Measurements from ENCODE around the gene ITGB7. TPM values are rescaled to one million over a fixed set of nuclear protein-coding genes. Genes with fewer than 3 reads are reported as not detected.

ITGB7 gene
- total RNA-seq, 1 experiment from 2014 or later: 0.43 TPM

DNA sequence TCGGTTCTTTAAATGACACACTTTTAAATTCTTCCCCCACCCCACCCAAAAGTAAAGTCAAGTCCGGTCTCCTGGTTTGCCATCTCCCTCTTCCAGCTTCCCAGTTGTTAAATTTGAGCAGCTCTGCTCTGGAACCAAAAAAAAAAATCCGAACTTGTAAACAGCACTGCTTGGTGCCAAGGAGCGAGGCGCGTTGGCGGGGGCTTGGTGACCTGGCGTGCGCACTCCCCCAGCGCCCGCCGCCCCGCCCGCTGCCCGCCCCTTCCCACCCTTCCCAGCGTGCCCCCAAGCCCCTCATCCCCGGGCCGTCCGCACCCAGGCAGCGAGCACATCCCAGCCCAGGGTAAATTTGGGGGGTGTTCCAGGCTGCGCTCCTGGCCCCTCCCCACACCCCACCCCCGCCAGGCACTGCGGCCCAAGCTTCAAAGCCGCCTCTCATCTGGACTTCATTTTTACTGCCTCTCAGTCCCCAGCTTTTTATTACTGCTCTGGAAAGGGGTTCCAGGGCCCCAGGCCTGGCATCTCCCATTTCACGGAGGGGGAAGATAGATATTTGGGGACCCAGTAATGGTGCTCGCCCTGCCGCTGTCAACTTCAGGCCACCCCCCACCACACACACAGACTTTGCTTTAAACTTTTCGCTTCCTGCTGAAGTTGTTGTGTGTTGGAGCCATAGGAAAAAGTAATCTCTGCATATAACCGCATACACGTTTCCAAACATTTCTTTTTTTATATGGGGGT, 11.7 kb upstream of the ITGB7 start:
- POLR2A ChIA-PET (ENCODE audit: low non-redundant PET): interaction anchor here (0.5 kb wide), 1 partner anchor 204 kb away, joined by 3 read pairs; no protein-coding TSS in a partner anchor
- CTCF ChIA-PET: no interaction called here
- peaks cover 50% of the 10 kb centered on the region for H3K4me1 ChIP-seq (ENCODE audit: insufficient read depth, low read length, poor library complexity, severe bottlenecking)
- intact Hi-C loops (cut with micrococcal nuclease; ENCODE audit: unreplicated experiment): no loop called here
- no TSS peak for BruUV-seq (replicated peaks)
- no peaks in the 10 kb centered on the region for H3K27me3 ChIP-seq (replicated peaks; ENCODE audit: insufficient read depth, low read depth, low read length, poor library complexity)
- H3K4me3 ChIP-seq (ENCODE audit: low read depth, low read length, poor library complexity, severe bottlenecking): peak overlapping the region; percentile 64
- no peaks in the 10 kb centered on the region for H3K9me3 ChIP-seq (ENCODE audit: low read depth, low read length, poor library complexity, severe bottlenecking)
- H3K36me3 ChIP-seq (ENCODE audit: insufficient read depth, low read length, poor library complexity, severe bottlenecking): no peaks in the 10 kb centered on the region
- no peak for DNase-seq (ENCODE audit: low spot score)
- TF ChIP-seq EZH2 (IDR thresholded peaks at IDR 0.05; ENCODE audit: borderline replicate concordance, low read depth, low read length, poor library complexity, severe bottlenecking): no peak
- TF ChIP-seq, protein P1, sequence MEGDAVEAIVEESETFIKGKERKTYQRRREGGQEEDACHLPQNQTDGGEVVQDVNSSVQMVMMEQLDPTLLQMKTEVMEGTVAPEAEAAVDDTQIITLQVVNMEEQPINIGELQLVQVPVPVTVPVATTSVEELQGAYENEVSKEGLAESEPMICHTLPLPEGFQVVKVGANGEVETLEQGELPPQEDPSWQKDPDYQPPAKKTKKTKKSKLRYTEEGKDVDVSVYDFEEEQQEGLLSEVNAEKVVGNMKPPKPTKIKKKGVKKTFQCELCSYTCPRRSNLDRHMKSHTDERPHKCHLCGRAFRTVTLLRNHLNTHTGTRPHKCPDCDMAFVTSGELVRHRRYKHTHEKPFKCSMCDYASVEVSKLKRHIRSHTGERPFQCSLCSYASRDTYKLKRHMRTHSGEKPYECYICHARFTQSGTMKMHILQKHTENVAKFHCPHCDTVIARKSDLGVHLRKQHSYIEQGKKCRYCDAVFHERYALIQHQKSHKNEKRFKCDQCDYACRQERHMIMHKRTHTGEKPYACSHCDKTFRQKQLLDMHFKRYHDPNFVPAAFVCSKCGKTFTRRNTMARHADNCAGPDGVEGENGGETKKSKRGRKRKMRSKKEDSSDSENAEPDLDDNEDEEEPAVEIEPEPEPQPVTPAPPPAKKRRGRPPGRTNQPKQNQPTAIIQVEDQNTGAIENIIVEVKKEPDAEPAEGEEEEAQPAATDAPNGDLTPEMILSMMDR (conservative IDR thresholded peaks at IDR 0.05; ENCODE audit: low read depth, low read length): no peak
- H3K27ac ChIP-seq (ENCODE audit: low read depth, low read length, poor library complexity, severe bottlenecking): peak overlapping the region; percentile 32

DNA sequence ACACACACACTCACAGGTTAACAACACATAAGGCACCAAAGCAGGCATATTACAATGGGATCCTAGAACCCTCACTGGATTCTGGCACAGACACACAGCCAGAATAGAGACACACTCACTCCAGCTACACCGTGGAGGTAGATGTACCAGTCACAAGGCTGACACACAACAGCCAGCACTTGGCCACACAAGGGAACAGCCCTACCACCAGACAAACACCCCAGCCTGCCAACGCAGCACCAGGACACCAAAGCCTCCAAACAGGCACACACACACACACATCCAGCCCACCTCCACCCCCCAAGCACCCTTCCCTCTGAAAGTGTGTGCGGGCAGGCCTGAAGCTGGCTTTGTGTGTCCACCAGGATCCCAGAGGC, 10.9 kb upstream of the ITGB7 start:
- Histone ChIP-seq H3K27ac (ENCODE audit: low read depth, low read length, poor library complexity, severe bottlenecking) (peak overlapping the region; percentile 32), H3K4me3 (ENCODE audit: low read depth, low read length, poor library complexity, severe bottlenecking) (peak overlapping the region; percentile 0), H3K36me3 (ENCODE audit: insufficient read depth, low read length, poor library complexity, severe bottlenecking) (peaks cover 3% of the 10 kb centered on the region), H3K27me3 (replicated peaks; ENCODE audit: insufficient read depth, low read depth, low read length, poor library complexity) (no peaks in the 10 kb centered on the region), H3K9me3 (ENCODE audit: low read depth, low read length, poor library complexity, severe bottlenecking) (no peaks in the 10 kb centered on the region), H3K4me1 (ENCODE audit: insufficient read depth, low read length, poor library complexity, severe bottlenecking) (peaks cover 42% of the 10 kb centered on the region)
- intact Hi-C loops (cut with micrococcal nuclease; ENCODE audit: unreplicated experiment): no loop called here
- CTCF ChIA-PET: no interaction called here
- no peak for DNase-seq (ENCODE audit: low spot score)
- POLR2A ChIA-PET (ENCODE audit: low non-redundant PET): interaction anchor here (0.5 kb wide), 1 partner anchor 204 kb away, joined by 3 read pairs; no protein-coding TSS in a partner anchor
- TF ChIP-seq, protein P1 (conservative IDR thresholded peaks at IDR 0.05; ENCODE audit: low read depth, low read length): no peak
- no peak for TF ChIP-seq EZH2 (IDR thresholded peaks at IDR 0.05; ENCODE audit: borderline replicate concordance, low read depth, low read length, poor library complexity, severe bottlenecking)
- no TSS peak for BruUV-seq (replicated peaks)

DNA sequence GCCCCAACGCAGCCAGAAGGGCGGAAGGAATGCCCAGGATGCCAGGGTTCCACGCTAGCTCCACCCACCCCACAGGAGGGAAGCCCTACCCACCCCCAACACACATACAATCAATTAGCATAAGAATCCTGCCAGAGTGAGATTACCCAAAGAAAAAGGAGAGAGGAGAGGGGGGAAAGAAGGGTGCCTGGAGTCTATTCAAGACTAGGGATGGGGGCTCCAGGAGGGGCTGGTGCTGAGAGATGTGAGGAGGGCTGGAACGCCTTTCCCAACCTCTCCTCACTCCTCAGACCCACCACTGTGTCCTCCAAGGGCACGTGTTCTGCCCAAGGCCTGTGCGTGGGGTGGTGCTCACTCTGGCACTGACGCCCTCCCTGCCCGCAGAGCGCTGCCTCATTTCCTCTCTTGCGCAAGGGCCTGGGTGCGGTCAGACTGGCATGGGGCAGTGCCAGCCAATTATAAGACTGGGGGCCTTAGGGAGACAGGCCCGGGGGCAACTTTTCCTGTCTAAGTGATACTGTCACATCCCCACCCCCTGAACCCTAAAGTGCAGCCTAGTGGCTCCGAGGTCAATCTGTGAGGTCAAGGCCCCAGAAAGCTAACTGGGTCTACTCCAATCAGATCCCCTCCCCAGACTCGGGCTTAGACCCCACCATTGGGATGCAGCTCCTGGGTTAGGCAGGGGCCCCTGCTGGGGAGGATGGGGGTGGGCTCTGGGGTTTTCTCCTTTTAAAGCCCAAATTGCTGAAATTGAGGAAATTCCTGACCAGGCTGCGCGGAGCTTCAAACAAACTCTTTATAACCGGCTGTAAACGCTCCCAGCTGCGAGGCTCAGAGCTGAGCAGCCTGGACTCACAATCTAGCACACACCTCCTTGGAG, 10.2 kb upstream of the ITGB7 start:
- no peak for TF ChIP-seq EZH2 (IDR thresholded peaks at IDR 0.05; ENCODE audit: borderline replicate concordance, low read depth, low read length, poor library complexity, severe bottlenecking)
- TF ChIP-seq, protein P1 (conservative IDR thresholded peaks at IDR 0.05; ENCODE audit: low read depth, low read length): no peak
- Histone ChIP-seq H3K4me3 (ENCODE audit: low read depth, low read length, poor library complexity, severe bottlenecking) (peak overlapping the region; percentile 0), H3K9me3 (ENCODE audit: low read depth, low read length, poor library complexity, severe bottlenecking) (no peaks in the 10 kb centered on the region), H3K36me3 (ENCODE audit: insufficient read depth, low read length, poor library complexity, severe bottlenecking) (peaks cover 9% of the 10 kb centered on the region), H3K27me3 (replicated peaks; ENCODE audit: insufficient read depth, low read depth, low read length, poor library complexity) (no peaks in the 10 kb centered on the region), H3K27ac (ENCODE audit: low read depth, low read length, poor library complexity, severe bottlenecking) (peak overlapping the region; percentile 32), H3K4me1 (ENCODE audit: insufficient read depth, low read length, poor library complexity, severe bottlenecking) (peaks cover 36% of the 10 kb centered on the region)
- POLR2A ChIA-PET (ENCODE audit: low non-redundant PET): no interaction called here
- intact Hi-C loops (cut with micrococcal nuclease; ENCODE audit: unreplicated experiment): no loop called here
- BruUV-seq (replicated peaks): no TSS peak
- CTCF ChIA-PET: interaction anchor here (0.5 to 0.6 kb wide), 2 partner anchors 58 to 326 kb away, joined by 3 to 15 read pairs; no protein-coding TSS in a partner anchor
- peak; percentile 59 for DNase-seq (ENCODE audit: low spot score)

All from A673 (cell line).